K562 (cell line): Measurements from ENCODE around the gene SLC38A1. TPM values are rescaled to one million over a fixed set of nuclear protein-coding genes. Genes with fewer than 3 reads are reported as not detected.

ENCODE experiments used
- CBFA2T2 ChIP-seq: fragments of 450-650 bp; conservative IDR thresholded peaks from 2 replicates; pipeline ENCODE4 v1.6.1; 2017; ENCODE audit warnings: mild to moderate bottlenecking
- PPARD ChIP-seq: fragments of 250-450 bp; sonication (Bioruptor Pico); IDR thresholded peaks from 2 replicates; pipeline ENCODE4 v1.8.0; 2022; ENCODE audit warnings: inconsistent platforms, mild to moderate bottlenecking, moderate library complexity
- PURB ChIP-seq: sonication (generic); formaldehyde crosslinking; IDR thresholded peaks from 2 replicates; pipeline ENCODE4 v1.9.0; 2021; ENCODE audit warnings: low read depth, mild to moderate bottlenecking, missing genetic modification reagents
- RBFOX2 ChIP-seq: fragments of 200-400 bp; formaldehyde crosslinking; IDR thresholded peaks from 2 replicates; pipeline ENCODE4 v1.6.1; 2017; ENCODE audit warnings: low read depth, mild to moderate bottlenecking, low read length, moderate library complexity
- TCF7L2 ChIP-seq: fragments of 150-350 bp; IDR thresholded peaks from 2 replicates; pipeline ENCODE4 v1.6.1; 2016; ENCODE audit warnings: low read depth, mild to moderate bottlenecking, low read length, moderate library complexity
- TOE1 ChIP-seq, 2 experiments: fragments of 450-650 bp in 1 of 2; sonication (generic) in 1 of 2; formaldehyde crosslinking in 1 of 2; IDR thresholded peaks; 2 replicates each; pipeline versions ENCODE4 v1.7.1 to v1.8.0; 2016 to 2022; ENCODE audit warnings: borderline replicate concordance in 2 of 2, mild to moderate bottlenecking in 2 of 2, antibody characterized with exemption in 1 of 2, inconsistent platforms in 1 of 2, low read depth in 1 of 2, missing genetic modification reagents in 1 of 2, moderate library complexity in 1 of 2
- ZFP30 ChIP-seq: fragments of 250-450 bp; sonication (Bioruptor Pico); IDR thresholded peaks from 2 replicates; pipeline ENCODE4 v1.8.0; 2022; ENCODE audit warnings: moderate library complexity, mild to moderate bottlenecking, inconsistent platforms, borderline replicate concordance
- ZNF146 ChIP-seq: IDR thresholded peaks from one replicate; pipeline ENCODE4 v1.6.1; 2018; ENCODE audit warnings: missing compliant biosample characterization; ENCODE audit not compliant: unreplicated experiment
- polyA plus RNA-seq, 8 experiments: library from polyadenylated mRNA; depleted of rRNA in 4 of 8; stranded (reverse) in 5 of 8; unstranded in 3 of 8; fragments of >200 nt; fragmentation: Nextera tagmentation in 2 of 8; fragmentation: Illumina TruSeq in 1 of 8; extraction: Ambion mirVana in 2 of 8; extraction: Trizol in 1 of 8; gene quantifications; 2 replicates each; pipeline versions ENCODE4 v1.2.1 to v1.2.3, GENCODE V29; 2011 to 2014; ENCODE audit warnings: inconsistent platforms in 1 of 8, missing spikeins in 1 of 8
- total RNA-seq, 7 experiments: library from RNA; depleted of rRNA in 6 of 7; stranded (reverse); fragments of >200 nt in 6 of 7; fragmentation: Illumina TruSeq in 2 of 7; extraction: Trizol in 2 of 7; gene quantifications; 2 replicates each; pipeline versions ENCODE4 v1.2.1 to v1.2.3, GENCODE V29; 2011 to 2021; ENCODE audit warnings: low replicate concordance in 1 of 7
- TF ChIP-seq, protein P1 (sequence below): fragments of 450-650 bp; IDR thresholded peaks from 2 replicates; pipeline ENCODE4 v1.6.1; 2016; ENCODE audit warnings: low read depth
- TF ChIP-seq, protein P2 (sequence below): fragments of 450-650 bp; IDR thresholded peaks from 2 replicates; pipeline ENCODE4 v1.6.1; 2018; ENCODE audit warnings: mild to moderate bottlenecking, low read depth; ENCODE audit not compliant: partially characterized antibody
- TF ChIP-seq, protein P3 (sequence below): sonication (generic); formaldehyde crosslinking; IDR thresholded peaks from 2 replicates; pipeline ENCODE4 v1.8.0; 2022; ENCODE audit warnings: missing genetic modification reagents, mild to moderate bottlenecking, borderline replicate concordance

Gene SLC38A1
- total and polyA plus RNA-seq, 9 of the 15 experiments (the other 6 are each of a cell fraction or from before 2014, with no cell fraction given): 51.9 to 112 (median 75.0) TPM

DNA sequence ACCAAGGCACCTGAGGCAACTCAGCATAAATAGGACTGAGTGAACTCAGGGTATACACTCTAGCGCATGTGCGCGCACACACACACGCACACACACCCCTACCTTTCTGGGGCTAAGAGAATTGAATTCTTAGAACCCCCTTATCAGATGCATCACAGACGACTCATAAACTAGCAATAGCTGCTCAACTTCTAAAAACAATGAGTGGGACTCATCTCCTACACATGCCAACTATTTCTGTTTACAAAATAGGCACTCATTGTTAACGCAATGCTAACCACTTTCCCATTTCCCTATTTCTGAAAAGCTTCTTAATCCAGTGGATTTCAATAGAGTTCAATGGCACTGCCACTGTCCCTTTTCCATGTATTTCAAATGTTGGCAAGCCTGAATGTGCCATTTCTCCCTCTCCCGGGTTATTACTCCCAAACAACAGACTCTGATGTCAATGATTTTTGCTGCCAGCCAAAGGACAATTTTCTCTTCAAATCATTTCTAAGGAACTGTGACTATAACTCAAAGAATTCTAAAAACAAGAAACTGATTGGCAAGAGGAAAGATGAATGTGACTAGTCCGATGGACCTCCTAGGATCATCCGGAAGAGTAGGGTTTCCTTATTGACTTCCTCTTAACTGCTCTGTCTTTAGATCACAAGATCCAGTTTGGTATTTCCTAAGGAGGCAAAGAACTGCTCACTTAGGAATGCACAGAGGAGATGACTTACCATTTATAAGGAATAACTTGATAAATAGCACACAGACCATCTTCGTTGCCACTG is 48.8 kb downstream of the SLC38A1 start (continued):
- TF ChIP-seq TOE1 (IDR thresholded peaks at IDR 0.05; ENCODE audit: borderline replicate concordance) (no peak), TOE1 (CRISPR knock-in tag; IDR thresholded peaks at IDR 0.05; ENCODE audit: borderline replicate concordance, low read depth) (no peak), ZNF146 (CRISPR knock-in tag) (no peak), CBFA2T2 (no peak), RBFOX2 (no peak), ZFP30 (CRISPR knock-in tag) (no peak), PURB (CRISPR knock-in tag) (no peak), PPARD (CRISPR knock-in tag) (no peak), TCF7L2 (no peak)
- TF ChIP-seq, protein P1, sequence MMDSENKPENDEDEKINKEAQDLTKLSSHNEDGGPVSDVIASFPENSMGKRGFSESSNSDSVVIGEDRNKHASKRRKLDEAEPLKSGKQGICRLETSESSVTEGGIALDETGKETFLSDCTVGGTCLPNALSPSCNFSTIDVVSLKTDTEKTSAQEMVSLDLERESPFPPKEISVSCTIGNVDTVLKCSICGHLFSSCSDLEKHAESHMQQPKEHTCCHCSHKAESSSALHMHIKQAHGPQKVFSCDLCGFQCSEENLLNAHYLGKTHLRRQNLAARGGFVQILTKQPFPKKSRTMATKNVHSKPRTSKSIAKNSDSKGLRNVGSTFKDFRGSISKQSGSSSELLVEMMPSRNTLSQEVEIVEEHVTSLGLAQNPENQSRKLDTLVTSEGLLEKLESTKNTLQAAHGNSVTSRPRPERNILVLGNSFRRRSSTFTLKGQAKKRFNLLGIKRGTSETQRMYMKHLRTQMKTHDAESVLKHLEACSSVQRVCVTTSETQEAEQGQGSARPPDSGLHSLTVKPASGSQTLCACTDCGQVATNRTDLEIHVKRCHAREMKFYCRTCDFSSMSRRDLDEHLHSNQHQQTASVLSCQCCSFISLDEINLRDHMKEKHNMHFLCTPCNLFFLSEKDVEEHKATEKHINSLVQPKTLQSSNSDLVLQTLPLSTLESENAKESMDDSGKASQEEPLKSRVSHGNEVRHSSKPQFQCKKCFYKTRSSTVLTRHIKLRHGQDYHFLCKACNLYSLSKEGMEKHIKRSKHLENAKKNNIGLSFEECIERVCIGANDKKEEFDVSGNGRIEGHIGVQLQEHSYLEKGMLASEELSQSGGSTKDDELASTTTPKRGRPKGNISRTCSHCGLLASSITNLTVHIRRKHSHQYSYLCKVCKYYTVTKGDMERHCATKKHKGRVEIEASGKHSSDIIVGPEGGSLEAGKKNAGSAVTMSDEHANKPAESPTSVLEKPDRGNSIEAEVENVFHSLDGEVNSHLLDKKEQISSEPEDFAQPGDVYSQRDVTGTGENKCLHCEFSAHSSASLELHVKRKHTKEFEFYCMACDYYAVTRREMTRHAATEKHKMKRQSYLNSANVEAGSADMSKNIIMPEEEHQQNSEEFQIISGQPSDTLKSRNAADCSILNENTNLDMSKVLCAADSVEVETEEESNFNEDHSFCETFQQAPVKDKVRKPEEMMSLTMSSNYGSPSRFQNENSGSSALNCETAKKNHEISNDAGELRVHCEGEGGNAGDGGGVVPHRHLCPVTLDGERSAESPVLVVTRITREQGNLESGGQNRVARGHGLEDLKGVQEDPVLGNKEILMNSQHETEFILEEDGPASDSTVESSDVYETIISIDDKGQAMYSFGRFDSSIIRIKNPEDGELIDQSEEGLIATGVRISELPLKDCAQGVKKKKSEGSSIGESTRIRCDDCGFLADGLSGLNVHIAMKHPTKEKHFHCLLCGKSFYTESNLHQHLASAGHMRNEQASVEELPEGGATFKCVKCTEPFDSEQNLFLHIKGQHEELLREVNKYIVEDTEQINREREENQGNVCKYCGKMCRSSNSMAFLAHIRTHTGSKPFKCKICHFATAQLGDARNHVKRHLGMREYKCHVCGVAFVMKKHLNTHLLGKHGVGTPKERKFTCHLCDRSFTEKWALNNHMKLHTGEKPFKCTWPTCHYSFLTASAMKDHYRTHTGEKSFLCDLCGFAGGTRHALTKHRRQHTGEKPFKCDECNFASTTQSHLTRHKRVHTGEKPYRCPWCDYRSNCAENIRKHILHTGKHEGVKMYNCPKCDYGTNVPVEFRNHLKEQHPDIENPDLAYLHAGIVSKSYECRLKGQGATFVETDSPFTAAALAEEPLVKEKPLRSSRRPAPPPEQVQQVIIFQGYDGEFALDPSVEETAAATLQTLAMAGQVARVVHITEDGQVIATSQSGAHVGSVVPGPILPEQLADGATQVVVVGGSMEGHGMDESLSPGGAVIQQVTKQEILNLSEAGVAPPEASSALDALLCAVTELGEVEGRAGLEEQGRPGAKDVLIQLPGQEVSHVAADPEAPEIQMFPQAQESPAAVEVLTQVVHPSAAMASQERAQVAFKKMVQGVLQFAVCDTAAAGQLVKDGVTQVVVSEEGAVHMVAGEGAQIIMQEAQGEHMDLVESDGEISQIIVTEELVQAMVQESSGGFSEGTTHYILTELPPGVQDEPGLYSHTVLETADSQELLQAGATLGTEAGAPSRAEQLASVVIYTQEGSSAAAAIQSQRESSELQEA: no peak
- TF ChIP-seq, protein P2, sequence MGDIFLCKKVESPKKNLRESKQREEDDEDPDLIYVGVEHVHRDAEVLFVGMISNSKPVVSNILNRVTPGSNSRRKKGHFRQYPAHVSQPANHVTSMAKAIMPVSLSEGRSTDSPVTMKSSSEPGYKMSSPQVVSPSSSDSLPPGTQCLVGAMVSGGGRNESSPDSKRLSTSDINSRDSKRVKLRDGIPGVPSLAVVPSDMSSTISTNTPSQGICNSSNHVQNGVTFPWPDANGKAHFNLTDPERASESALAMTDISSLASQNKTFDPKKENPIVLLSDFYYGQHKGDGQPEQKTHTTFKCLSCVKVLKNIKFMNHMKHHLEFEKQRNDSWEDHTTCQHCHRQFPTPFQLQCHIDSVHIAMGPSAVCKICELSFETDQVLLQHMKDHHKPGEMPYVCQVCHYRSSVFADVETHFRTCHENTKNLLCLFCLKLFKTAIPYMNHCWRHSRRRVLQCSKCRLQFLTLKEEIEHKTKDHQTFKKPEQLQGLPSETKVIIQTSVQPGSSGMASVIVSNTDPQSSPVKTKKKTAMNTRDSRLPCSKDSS: no peak
- TF ChIP-seq, protein P3, sequence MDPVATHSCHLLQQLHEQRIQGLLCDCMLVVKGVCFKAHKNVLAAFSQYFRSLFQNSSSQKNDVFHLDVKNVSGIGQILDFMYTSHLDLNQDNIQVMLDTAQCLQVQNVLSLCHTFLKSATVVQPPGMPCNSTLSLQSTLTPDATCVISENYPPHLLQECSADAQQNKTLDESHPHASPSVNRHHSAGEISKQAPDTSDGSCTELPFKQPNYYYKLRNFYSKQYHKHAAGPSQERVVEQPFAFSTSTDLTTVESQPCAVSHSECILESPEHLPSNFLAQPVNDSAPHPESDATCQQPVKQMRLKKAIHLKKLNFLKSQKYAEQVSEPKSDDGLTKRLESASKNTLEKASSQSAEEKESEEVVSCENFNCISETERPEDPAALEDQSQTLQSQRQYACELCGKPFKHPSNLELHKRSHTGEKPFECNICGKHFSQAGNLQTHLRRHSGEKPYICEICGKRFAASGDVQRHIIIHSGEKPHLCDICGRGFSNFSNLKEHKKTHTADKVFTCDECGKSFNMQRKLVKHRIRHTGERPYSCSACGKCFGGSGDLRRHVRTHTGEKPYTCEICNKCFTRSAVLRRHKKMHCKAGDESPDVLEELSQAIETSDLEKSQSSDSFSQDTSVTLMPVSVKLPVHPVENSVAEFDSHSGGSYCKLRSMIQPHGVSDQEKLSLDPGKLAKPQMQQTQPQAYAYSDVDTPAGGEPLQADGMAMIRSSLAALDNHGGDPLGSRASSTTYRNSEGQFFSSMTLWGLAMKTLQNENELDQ (CRISPR knock-in tag): no peak
